GM12878 (cell line): ENCODE measurements around the gene CTNNA2.

ENCODE experiments used
- BHLHE40 ChIP-seq, 2 experiments: fragments of 450-650 bp in 1 of 2; IDR thresholded peaks; 2 replicates each; pipeline ENCODE4 v1.6.1; 2011 to 2017; ENCODE audit warnings: low read depth in 2 of 2, borderline replicate concordance in 1 of 2, improper control_type of control experiment in 1 of 2, low read length in 1 of 2, mild to moderate bottlenecking in 1 of 2
- BRCA1 ChIP-seq: IDR thresholded peaks from 2 replicates; pipeline ENCODE4 v1.6.1; 2011; ENCODE audit warnings: low read depth, low read length, improper control_type of control experiment
- ETV6 ChIP-seq, 2 experiments: fragments of 450-650 bp in 1 of 2; IDR thresholded peaks in 1 of 2; conservative IDR thresholded peaks in 1 of 2; 2 replicates each; pipeline ENCODE4 v1.6.1; 2014; ENCODE audit warnings: antibody characterized with exemption in 1 of 2, borderline replicate concordance in 1 of 2, low read depth in 1 of 2, mild to moderate bottlenecking in 1 of 2, moderate library complexity in 1 of 2
- EZH2 ChIP-seq: IDR thresholded peaks from 2 replicates; pipeline ENCODE4 v1.6.1; 2012; ENCODE audit warnings: low read depth, mild to moderate bottlenecking, control low read depth, inconsistent platforms, low read length, borderline replicate concordance; ENCODE audit not compliant: control insufficient read depth
- KDM1A ChIP-seq: fragments of 200-600 bp; sonication (generic); IDR thresholded peaks from 2 replicates; pipeline ENCODE4 v1.6.1; 2016; ENCODE audit warnings: borderline replicate concordance
- MXI1 ChIP-seq: fragments of 150-350 bp; IDR thresholded peaks from 2 replicates; pipeline ENCODE4 v1.6.1; 2011; ENCODE audit warnings: low read depth, mild to moderate bottlenecking, inconsistent platforms, low read length, improper control_type of control experiment
- POLR2A ChIP-seq: IDR thresholded peaks from 2 replicates; pipeline ENCODE4 v1.6.1; 2011; ENCODE audit warnings: low read depth, mild to moderate bottlenecking, low read length
- POLR2AphosphoS2 ChIP-seq: IDR thresholded peaks from 2 replicates; pipeline ENCODE4 v1.6.1; 2011; ENCODE audit warnings: low read depth, mild to moderate bottlenecking, low read length, improper control_type of control experiment, moderate library complexity
- RCOR1 ChIP-seq: conservative IDR thresholded peaks from 2 replicates; pipeline ENCODE4 v1.6.1; 2012; ENCODE audit warnings: low read depth, low read length, improper control_type of control experiment
- SP1 ChIP-seq: IDR thresholded peaks from one replicate; pipeline ENCODE4 v1.6.1; 2011; ENCODE audit warnings: low read depth, low read length
- TAF1 ChIP-seq: IDR thresholded peaks from 2 replicates; pipeline ENCODE4 v1.6.1; 2011; ENCODE audit warnings: mild to moderate bottlenecking, low read depth, low read length, borderline replicate concordance
- TCF12 ChIP-seq: IDR thresholded peaks from 2 replicates; pipeline ENCODE4 v1.6.1; 2011; ENCODE audit warnings: low read depth, mild to moderate bottlenecking, low read length
- TF ChIP-seq, protein P1 (sequence below), 3 experiments: IDR thresholded peaks in 2 of 3; conservative IDR thresholded peaks in 1 of 3; 2 replicates each; pipeline ENCODE4 v1.5.1; 2011; ENCODE audit warnings: low read depth in 3 of 3, low read length in 3 of 3, mild to moderate bottlenecking in 3 of 3, control low read depth in 2 of 3, moderate library complexity in 2 of 3, inconsistent platforms in 1 of 3, mixed read lengths in 1 of 3; ENCODE audit not compliant: control insufficient read depth in 2 of 3, insufficient read depth in 1 of 3; ENCODE audit errors: extremely low read depth in 1 of 3

DNA sequence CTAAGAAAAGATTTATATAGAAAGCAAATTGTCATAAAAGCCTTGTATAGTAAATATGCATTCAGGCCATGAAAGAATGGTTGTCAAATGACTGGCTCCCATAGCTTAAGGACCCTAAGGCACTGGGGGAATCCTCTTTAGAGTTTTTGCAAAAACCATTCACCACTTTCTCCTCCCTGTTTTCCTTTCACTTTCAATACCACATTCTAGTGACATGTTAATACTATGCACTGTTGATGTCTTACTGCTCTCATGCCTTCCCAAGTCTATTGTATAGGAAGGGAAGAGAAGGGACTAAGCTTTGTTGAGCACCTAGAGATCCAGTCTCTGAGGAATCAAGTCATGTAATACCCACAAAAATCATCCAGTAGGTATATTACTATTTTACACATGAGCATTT is 1174.7 kb downstream of the CTNNA2 start:
- TF ChIP-seq SP1 (no peak), POLR2AphosphoS2 (no peak), RCOR1 (no peak), BRCA1 (no peak), POLR2A (no peak), BHLHE40 (IDR thresholded peaks at IDR 0.05; ENCODE audit: borderline replicate concordance in 1 of 2, low read depth in 2 of 2, low read length in 1 of 2) (no peak), ETV6 (conservative IDR thresholded peaks at IDR 0.05 in 1 of 2, IDR thresholded peaks at IDR 0.05 in 1 of 2; ENCODE audit: borderline replicate concordance in 1 of 2, low read depth in 1 of 2) (no peak), KDM1A (no peak), TAF1 (no peak), TCF12 (no peak), MXI1 (no peak), EZH2 (no peak)
- TF ChIP-seq, protein P1, sequence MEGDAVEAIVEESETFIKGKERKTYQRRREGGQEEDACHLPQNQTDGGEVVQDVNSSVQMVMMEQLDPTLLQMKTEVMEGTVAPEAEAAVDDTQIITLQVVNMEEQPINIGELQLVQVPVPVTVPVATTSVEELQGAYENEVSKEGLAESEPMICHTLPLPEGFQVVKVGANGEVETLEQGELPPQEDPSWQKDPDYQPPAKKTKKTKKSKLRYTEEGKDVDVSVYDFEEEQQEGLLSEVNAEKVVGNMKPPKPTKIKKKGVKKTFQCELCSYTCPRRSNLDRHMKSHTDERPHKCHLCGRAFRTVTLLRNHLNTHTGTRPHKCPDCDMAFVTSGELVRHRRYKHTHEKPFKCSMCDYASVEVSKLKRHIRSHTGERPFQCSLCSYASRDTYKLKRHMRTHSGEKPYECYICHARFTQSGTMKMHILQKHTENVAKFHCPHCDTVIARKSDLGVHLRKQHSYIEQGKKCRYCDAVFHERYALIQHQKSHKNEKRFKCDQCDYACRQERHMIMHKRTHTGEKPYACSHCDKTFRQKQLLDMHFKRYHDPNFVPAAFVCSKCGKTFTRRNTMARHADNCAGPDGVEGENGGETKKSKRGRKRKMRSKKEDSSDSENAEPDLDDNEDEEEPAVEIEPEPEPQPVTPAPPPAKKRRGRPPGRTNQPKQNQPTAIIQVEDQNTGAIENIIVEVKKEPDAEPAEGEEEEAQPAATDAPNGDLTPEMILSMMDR (IDR thresholded peaks at IDR 0.05 in 2 of 3, conservative IDR thresholded peaks at IDR 0.05 in 1 of 3; ENCODE audit: control insufficient read depth in 2 of 3, extremely low read depth in 1 of 3, insufficient read depth in 1 of 3, low read depth in 3 of 3, low read length in 3 of 3), result no peak
